HCT116 (cell line): ENCODE measurements around the gene BNC2. TPM values are rescaled to one million over a fixed set of nuclear protein-coding genes. Genes with fewer than 3 reads are reported as not detected.

Source experiments
- ATAC-seq: fragments of 200-7000 bp; cut with Tn5 transposase; 2 replicates; pipeline ENCODE4 v1.9.1; 2020; ENCODE audit warnings: mild to moderate bottlenecking, moderate library complexity
- BruUV-seq: library from RNA; stranded (reverse); fragments of 400-500 nt; replicated peaks from 2 replicates; lab custom pipeline; 2021; lab: Mats Ljungman, UMichigan
- CTCF ChIA-PET: fragments of 300-600 bp; sonication (Branson Sonifier 250); formaldehyde crosslinking; loops from one replicate; lab custom pipeline; 2021; ENCODE audit warnings: antibody characterized with exemption; lab: Charles Lee
- POLR2A ChIA-PET: fragments of 300-600, 350-600 bp; sonication (Branson Sonifier 250); formaldehyde crosslinking; loops from one replicate; lab custom pipeline; 2021; ENCODE audit warnings: antibody characterized with exemption; lab: Charles Lee
- RAD21 ChIA-PET, 2 experiments: fragments of 300-600 bp; sonication (Branson Sonifier 250); formaldehyde crosslinking; loops; one replicate each; lab custom pipeline; 2023; ENCODE audit warnings: low total read pairs in 2 of 2; ENCODE audit not compliant: uncharacterized antibody in 2 of 2, unreplicated experiment in 2 of 2, low non-redundant PET in 1 of 2; lab: Charles Lee
- DNase-seq: peaks from one replicate; pipeline ENCODE4 v3.0.0-alpha.2; 2010; ENCODE audit warnings: low read depth, low spot score
- H2AFZ ChIP-seq: fragments of 200-600 bp; shearing (Covaris generic), sonication (generic); 2 replicates; pipeline ENCODE4 v1.6.1; 2017; ENCODE audit warnings: low read depth, mixed run types, mixed read lengths, antibody characterized with exemption, low read length; ENCODE audit not compliant: poor library complexity, severe bottlenecking
- H3K27ac ChIP-seq: 2 replicates; pipeline ENCODE4 v1.5.1; 2012; ENCODE audit warnings: low read depth, low read length
- H3K27me3 ChIP-seq: fragments of 200-600 bp; sonication (generic); 2 replicates; pipeline ENCODE4 v1.6.1; 2016; ENCODE audit warnings: mixed run types, low read length, mixed read lengths; ENCODE audit not compliant: insufficient read depth
- H3K36me3 ChIP-seq, 2 experiments: fragments of 200-500 bp in 1 of 2; fragments of 200-600 bp in 1 of 2; sonication (Bioruptor generic) in 1 of 2; sonication (generic) in 1 of 2; 2 replicates each; pipeline versions ENCODE4 v1.5.1 to v1.6.1; 2014 to 2016; ENCODE audit warnings: low read length in 2 of 2, inconsistent platforms in 1 of 2, mixed read lengths in 1 of 2, mixed run types in 1 of 2; ENCODE audit not compliant: insufficient read depth in 2 of 2, control insufficient read depth in 1 of 2
- H3K4me1 ChIP-seq, 2 experiments: fragments of 200-600 bp in 1 of 2; sonication (generic) in 1 of 2; 2 replicates each; pipeline versions ENCODE4 v1.5.1 to v1.6.1; 2012 to 2017; ENCODE audit warnings: low read length in 2 of 2, inconsistent platforms in 1 of 2, mild to moderate bottlenecking in 1 of 2, mixed read lengths in 1 of 2, mixed run types in 1 of 2, moderate library complexity in 1 of 2; ENCODE audit not compliant: insufficient read depth in 2 of 2, control insufficient read depth in 1 of 2
- H3K4me2 ChIP-seq: fragments of 200-600 bp; sonication (generic); 2 replicates; pipeline ENCODE4 v1.6.1; 2017; ENCODE audit warnings: mixed run types, low read length, mixed read lengths
- H3K4me3 ChIP-seq, 2 experiments: fragments of 200-600 bp in 1 of 2; sonication (generic) in 1 of 2; replicated peaks in 1 of 2; 2 replicates each; pipeline ENCODE4 v1.5.1; 2011 to 2016; ENCODE audit warnings: low read length in 2 of 2, control low read depth in 1 of 2, low read depth in 1 of 2, mild to moderate bottlenecking in 1 of 2, mixed read lengths in 1 of 2, mixed run types in 1 of 2
- H3K79me2 ChIP-seq: fragments of 200-600 bp; sonication (generic); 2 replicates; pipeline ENCODE4 v1.6.1; 2017; ENCODE audit warnings: mild to moderate bottlenecking, mixed run types, low read length, moderate library complexity, mixed read lengths; ENCODE audit not compliant: insufficient read depth
- H3K9ac ChIP-seq: fragments of 200-600 bp; sonication (generic); 2 replicates; pipeline ENCODE4 v1.6.1; 2016; ENCODE audit warnings: low read length, mixed read lengths
- H3K9me2 ChIP-seq: fragments of 200-600 bp; sonication (generic), shearing (Covaris generic); 2 replicates; pipeline ENCODE4 v1.6.1; 2017; ENCODE audit warnings: mixed run types, mild to moderate bottlenecking, moderate library complexity; ENCODE audit not compliant: insufficient read depth
- H3K9me3 ChIP-seq, 2 experiments: fragments of 200-500 bp in 1 of 2; fragments of 200-600 bp in 1 of 2; sonication (Bioruptor generic) in 1 of 2; sonication (generic) in 1 of 2; 2 replicates each; pipeline ENCODE4 v1.6.1; 2014 to 2017; ENCODE audit warnings: low read length in 2 of 2, mixed read lengths in 2 of 2, inconsistent platforms in 1 of 2, low read depth in 1 of 2, mild to moderate bottlenecking in 1 of 2, mixed run types in 1 of 2, moderate library complexity in 1 of 2; ENCODE audit not compliant: control insufficient read depth in 1 of 2, insufficient read depth in 1 of 2
- H4K20me1 ChIP-seq: fragments of 200-600 bp; sonication (generic), shearing (Covaris generic); 2 replicates; pipeline ENCODE4 v1.6.1; 2017; ENCODE audit warnings: mixed run types, mild to moderate bottlenecking, moderate library complexity; ENCODE audit not compliant: insufficient read depth
- CBX3 ChIP-seq: IDR thresholded peaks from 2 replicates; pipeline ENCODE4 v1.6.1; 2012; ENCODE audit warnings: low read depth
- CEBPB ChIP-seq: IDR thresholded peaks from 2 replicates; pipeline ENCODE4 v1.6.1; 2012; ENCODE audit warnings: low read depth
- EGR1 ChIP-seq: IDR thresholded peaks from 2 replicates; pipeline ENCODE4 v1.6.1; 2012; ENCODE audit warnings: low read depth
- EZH2 ChIP-seq: fragments of 200-600 bp; sonication (generic); IDR thresholded peaks from 2 replicates; pipeline ENCODE4 v1.6.1; 2017; ENCODE audit warnings: antibody characterized with exemption, mixed run types
- POLR2A ChIP-seq: IDR thresholded peaks from 2 replicates; pipeline ENCODE4 v1.7.0; 2011; ENCODE audit warnings: borderline replicate concordance; ENCODE audit not compliant: insufficient read depth, insufficient read length; ENCODE audit errors: extremely low read depth
- RAD21 ChIP-seq: IDR thresholded peaks from 2 replicates; pipeline ENCODE4 v1.6.1; 2012; ENCODE audit warnings: low read depth, mild to moderate bottlenecking
- SP1 ChIP-seq: IDR thresholded peaks from 2 replicates; pipeline ENCODE4 v1.6.1; 2012; ENCODE audit warnings: low read depth
- SRF ChIP-seq: IDR thresholded peaks from 2 replicates; pipeline ENCODE4 v1.6.1; 2012; ENCODE audit warnings: low read depth
- YY1 ChIP-seq: IDR thresholded peaks from 2 replicates; pipeline ENCODE4 v1.6.1; 2011; ENCODE audit warnings: low read length, low read depth, moderate library complexity, mild to moderate bottlenecking; ENCODE audit not compliant: insufficient replicate concordance; ENCODE audit errors: extremely low read depth
- intact Hi-C: fragments of 100-400 bp; cut with micrococcal nuclease; formaldehyde crosslinking; loops from 2 replicates; pipeline ENCODE4 v1.10.0; 2022
- total RNA-seq: library from RNA; stranded (reverse); gene quantifications from one replicate; pipeline ENCODE4 v1.2.1, GENCODE V29; 2021; ENCODE audit not compliant: unreplicated experiment
- TF ChIP-seq, protein P1 (sequence below): IDR thresholded peaks from 2 replicates; pipeline ENCODE4 v1.6.1; 2011; ENCODE audit warnings: mild to moderate bottlenecking, low read length, moderate library complexity; ENCODE audit not compliant: insufficient replicate concordance; ENCODE audit errors: extremely low read depth
- TF ChIP-seq, protein P2 (sequence below): IDR thresholded peaks from 2 replicates; pipeline ENCODE4 v1.6.1; 2012

BNC2 gene
- total RNA-seq, 1 experiment from 2014 or later, result 0.37 TPM

DNA sequence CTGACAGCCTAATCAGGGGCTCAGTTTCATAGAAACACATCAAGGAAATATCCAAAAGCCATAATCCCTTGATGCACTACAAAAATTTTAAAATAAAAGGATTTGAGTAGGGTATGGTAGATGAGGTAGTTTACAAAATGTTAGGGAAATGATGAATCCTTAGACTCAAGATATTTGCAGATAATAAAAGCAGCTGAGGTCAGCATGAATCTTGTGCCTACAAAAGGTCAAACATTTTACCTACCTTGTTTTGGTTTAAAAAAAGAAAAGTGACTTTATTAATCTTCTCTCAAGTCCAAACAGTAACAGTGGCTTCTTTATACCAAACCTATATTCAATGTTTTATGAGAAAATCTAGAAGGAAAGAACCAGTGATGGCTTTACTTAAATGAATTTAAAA, 135.5 kb downstream of the BNC2 start:
- ChIA-PET POLR2A (no interaction called here), RAD21 (no interaction called here), CTCF (no interaction called here)
- Histone ChIP-seq H3K36me3 (no peaks in the 10 kb centered on the region), H2AFZ (no peak overlapping the region), H3K79me2 (no peaks in the 10 kb centered on the region), H3K27ac (no peak overlapping the region), H3K9me3 (no peaks in the 10 kb centered on the region), H3K9ac (no peak overlapping the region), H3K4me2 (no peak overlapping the region), H3K9me2 (no peaks in the 10 kb centered on the region), H3K27me3 (peaks cover 5% of the 10 kb centered on the region; the same call in 1 of the 2 replicates), H3K4me3 (no peak overlapping the region), H3K4me1 (no peaks in the 10 kb centered on the region), H4K20me1 (no peaks in the 10 kb centered on the region)
- intact Hi-C loops, result no loop called here
- no TSS peak for BruUV-seq
- TF ChIP-seq POLR2A (no peak), SP1 (no peak), YY1 (no peak), CBX3 (no peak), EGR1 (no peak), EZH2 (no peak), RAD21 (no peak), SRF (no peak), CEBPB (no peak)
- TF ChIP-seq, protein P1, sequence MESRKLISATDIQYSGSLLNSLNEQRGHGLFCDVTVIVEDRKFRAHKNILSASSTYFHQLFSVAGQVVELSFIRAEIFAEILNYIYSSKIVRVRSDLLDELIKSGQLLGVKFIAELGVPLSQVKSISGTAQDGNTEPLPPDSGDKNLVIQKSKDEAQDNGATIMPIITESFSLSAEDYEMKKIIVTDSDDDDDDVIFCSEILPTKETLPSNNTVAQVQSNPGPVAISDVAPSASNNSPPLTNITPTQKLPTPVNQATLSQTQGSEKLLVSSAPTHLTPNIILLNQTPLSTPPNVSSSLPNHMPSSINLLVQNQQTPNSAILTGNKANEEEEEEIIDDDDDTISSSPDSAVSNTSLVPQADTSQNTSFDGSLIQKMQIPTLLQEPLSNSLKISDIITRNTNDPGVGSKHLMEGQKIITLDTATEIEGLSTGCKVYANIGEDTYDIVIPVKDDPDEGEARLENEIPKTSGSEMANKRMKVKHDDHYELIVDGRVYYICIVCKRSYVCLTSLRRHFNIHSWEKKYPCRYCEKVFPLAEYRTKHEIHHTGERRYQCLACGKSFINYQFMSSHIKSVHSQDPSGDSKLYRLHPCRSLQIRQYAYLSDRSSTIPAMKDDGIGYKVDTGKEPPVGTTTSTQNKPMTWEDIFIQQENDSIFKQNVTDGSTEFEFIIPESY, result no peak
- TF ChIP-seq, protein P2, sequence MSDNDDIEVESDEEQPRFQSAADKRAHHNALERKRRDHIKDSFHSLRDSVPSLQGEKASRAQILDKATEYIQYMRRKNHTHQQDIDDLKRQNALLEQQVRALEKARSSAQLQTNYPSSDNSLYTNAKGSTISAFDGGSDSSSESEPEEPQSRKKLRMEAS, result no peak
- no peak for ATAC-seq
- no peak for DNase-seq
